ENCODE data around the gene ADGRA1.

ADGRA1 gene

GRCh38 chr10:133080683-133081040 is 7.1 kb upstream of the ADGRA1 start:
- TF ChIP-seq CTCF (IDR thresholded peaks at IDR 0.05; ENCODE audit: poor library complexity, severe bottlenecking): no peak
- ATAC-seq (ENCODE audit: low read depth): no peak
- H3K27ac ChIP-seq (ENCODE audit: poor library complexity, severe bottlenecking): no peak overlapping the region
- H3K27me3 ChIP-seq (ENCODE audit: insufficient read depth, poor library complexity, severe bottlenecking): peaks cover 6% of the 10 kb centered on the region
- H3K4me1 ChIP-seq (ENCODE audit: insufficient read depth, poor library complexity, severe bottlenecking): no peaks in the 10 kb centered on the region
- no peaks in the 10 kb centered on the region for H3K9me3 ChIP-seq (ENCODE audit: severe bottlenecking)
- H3K4me3 ChIP-seq (ENCODE audit: severe bottlenecking): no peak overlapping the region
- no peak for DNase-seq (ENCODE audit: low spot score)
- H3K36me3 ChIP-seq (ENCODE audit: low read depth): no peaks in the 10 kb centered on the region

- DNase-seq (ENCODE audit: low spot score): no peak
- TF ChIP-seq CTCF (IDR thresholded peaks at IDR 0.05; ENCODE audit: poor library complexity, severe bottlenecking): no peak
- no peak for ATAC-seq (ENCODE audit: low read depth)
- Histone ChIP-seq H3K27ac (ENCODE audit: poor library complexity, severe bottlenecking) (no peak overlapping the region), H3K36me3 (ENCODE audit: low read depth) (no peaks in the 10 kb centered on the region), H3K9me3 (ENCODE audit: severe bottlenecking) (no peaks in the 10 kb centered on the region), H3K4me1 (ENCODE audit: insufficient read depth, poor library complexity, severe bottlenecking) (no peaks in the 10 kb centered on the region), H3K4me3 (ENCODE audit: severe bottlenecking) (no peak overlapping the region), H3K27me3 (ENCODE audit: insufficient read depth, poor library complexity, severe bottlenecking) (peaks cover 11% of the 10 kb centered on the region)
Measured at GRCh38 chr10:133081636-133082035, 6.1 kb upstream of the ADGRA1 start.

GRCh38 chr10:133082685-133083421 is 4.9 kb upstream of the ADGRA1 start:
- Histone ChIP-seq H3K27me3 (ENCODE audit: insufficient read depth, poor library complexity, severe bottlenecking) (peaks cover 21% of the 10 kb centered on the region), H3K4me3 (ENCODE audit: severe bottlenecking) (no peak overlapping the region), H3K4me1 (ENCODE audit: insufficient read depth, poor library complexity, severe bottlenecking) (no peaks in the 10 kb centered on the region), H3K27ac (ENCODE audit: poor library complexity, severe bottlenecking) (no peak overlapping the region), H3K36me3 (ENCODE audit: low read depth) (no peaks in the 10 kb centered on the region), H3K9me3 (ENCODE audit: severe bottlenecking) (no peaks in the 10 kb centered on the region)
- no peak for ATAC-seq (ENCODE audit: low read depth)
- no peak for DNase-seq (ENCODE audit: low spot score)
- TF ChIP-seq CTCF (IDR thresholded peaks at IDR 0.05; ENCODE audit: poor library complexity, severe bottlenecking): no peak

GRCh38 chr10:133083422-133084100 is 4.2 kb upstream of the ADGRA1 start:
- H3K4me1 ChIP-seq (ENCODE audit: insufficient read depth, poor library complexity, severe bottlenecking): no peaks in the 10 kb centered on the region
- no peak for TF ChIP-seq CTCF (IDR thresholded peaks at IDR 0.05; ENCODE audit: poor library complexity, severe bottlenecking)
- H3K4me3 ChIP-seq (ENCODE audit: severe bottlenecking): no peak overlapping the region
- H3K27me3 ChIP-seq (ENCODE audit: insufficient read depth, poor library complexity, severe bottlenecking): peaks cover 28% of the 10 kb centered on the region
- no peaks in the 10 kb centered on the region for H3K36me3 ChIP-seq (ENCODE audit: low read depth)
- H3K9me3 ChIP-seq (ENCODE audit: severe bottlenecking): no peaks in the 10 kb centered on the region
- ATAC-seq (ENCODE audit: low read depth) (no peak), DNase-seq (ENCODE audit: low spot score) (no peak)
- H3K27ac ChIP-seq (ENCODE audit: poor library complexity, severe bottlenecking): no peak overlapping the region

GRCh38 chr10:133084491-133084890 is 3.2 kb upstream of the ADGRA1 start:
- peaks cover 37% of the 10 kb centered on the region for H3K27me3 ChIP-seq (ENCODE audit: insufficient read depth, poor library complexity, severe bottlenecking)
- H3K4me1 ChIP-seq (ENCODE audit: insufficient read depth, poor library complexity, severe bottlenecking): no peaks in the 10 kb centered on the region
- no peaks in the 10 kb centered on the region for H3K9me3 ChIP-seq (ENCODE audit: severe bottlenecking)
- no peak for DNase-seq (ENCODE audit: low spot score)
- H3K4me3 ChIP-seq (ENCODE audit: severe bottlenecking): no peak overlapping the region
- no peak for TF ChIP-seq CTCF (IDR thresholded peaks at IDR 0.05; ENCODE audit: poor library complexity, severe bottlenecking)
- H3K36me3 ChIP-seq (ENCODE audit: low read depth): no peaks in the 10 kb centered on the region
- H3K27ac ChIP-seq (ENCODE audit: poor library complexity, severe bottlenecking): no peak overlapping the region
- no peak for ATAC-seq (ENCODE audit: low read depth)
